H9 (cell line): ENCODE results near the gene TOR1AIP1. TPM values are rescaled to one million over a fixed set of nuclear protein-coding genes. Genes with fewer than 3 reads are reported as not detected.
A peak's percentile ranks its signal among the peaks of the same experiment; 100 is the strongest.

Experiments used
- DNase-seq: peaks from one replicate; pipeline ENCODE4 v3.0.0-alpha.2; 2017
- H2AFZ ChIP-seq: one replicate; pipeline ENCODE4 v1.6.1; 2013; ENCODE audit warnings: mild to moderate bottlenecking, low read length, control low read depth, moderate library complexity
- H2AK5ac ChIP-seq: 2 replicates; pipeline ENCODE4 v1.6.1; 2013; ENCODE audit warnings: low read length, control low read depth, mixed read lengths; ENCODE audit not compliant: insufficient read length
- H2BK120ac ChIP-seq: one replicate; pipeline ENCODE4 v1.6.1; 2013; ENCODE audit warnings: low read depth, mild to moderate bottlenecking, low read length, control low read depth, inconsistent platforms; ENCODE audit not compliant: poor library complexity, severe bottlenecking
- H2BK12ac ChIP-seq: 2 replicates; pipeline ENCODE4 v1.6.1; 2013; ENCODE audit warnings: low read length, control low read depth, mixed read lengths, low read depth; ENCODE audit not compliant: insufficient read length
- H2BK15ac ChIP-seq: 2 replicates; pipeline ENCODE4 v1.6.1; 2013; ENCODE audit warnings: low read depth, low read length, control low read depth
- H2BK20ac ChIP-seq: one replicate; pipeline ENCODE4 v1.6.1; 2013; ENCODE audit warnings: low read depth, mild to moderate bottlenecking, low read length, control low read depth, inconsistent platforms; ENCODE audit not compliant: poor library complexity, severe bottlenecking
- H2BK5ac ChIP-seq: 2 replicates; pipeline ENCODE4 v1.6.1; 2013; ENCODE audit warnings: low read length, control low read depth, mixed read lengths; ENCODE audit not compliant: insufficient read length
- H3K14ac ChIP-seq: 2 replicates; pipeline ENCODE4 v1.6.1; 2013; ENCODE audit warnings: low read length, control low read depth; ENCODE audit not compliant: insufficient read depth
- H3K18ac ChIP-seq: 2 replicates; pipeline ENCODE4 v1.6.1; 2013; ENCODE audit warnings: low read depth, mild to moderate bottlenecking, mixed read lengths, low read length, control low read depth; ENCODE audit not compliant: insufficient read length
- H3K23ac ChIP-seq: 2 replicates; pipeline ENCODE4 v1.6.1; 2013; ENCODE audit warnings: low read length, control low read depth, mixed read lengths, low read depth; ENCODE audit not compliant: insufficient read length
- H3K23me2 ChIP-seq: 2 replicates; pipeline ENCODE4 v1.6.1; 2013; ENCODE audit warnings: low read depth, mild to moderate bottlenecking, mixed read lengths, low read length, control low read depth; ENCODE audit not compliant: insufficient read length, poor library complexity, severe bottlenecking
- H3K27ac ChIP-seq: 2 replicates; pipeline ENCODE4 v1.5.1; 2013; ENCODE audit warnings: low read length, control low read depth, mixed read lengths, low read depth; ENCODE audit not compliant: insufficient read length
- H3K27me3 ChIP-seq: 2 replicates; pipeline ENCODE4 v1.6.1; 2013; ENCODE audit warnings: low read length, control low read depth, inconsistent platforms; ENCODE audit not compliant: insufficient read depth
- H3K4ac ChIP-seq: 2 replicates; pipeline ENCODE4 v1.6.1; 2013; ENCODE audit warnings: low read depth, mild to moderate bottlenecking, control low read depth, inconsistent platforms, low read length, moderate library complexity
- H3K4me1 ChIP-seq: 2 replicates; pipeline ENCODE4 v1.6.1; 2013; ENCODE audit warnings: low read length, control low read depth, inconsistent platforms; ENCODE audit not compliant: insufficient read depth
- H3K4me2 ChIP-seq: 2 replicates; pipeline ENCODE4 v1.6.1; 2013; ENCODE audit warnings: low read length, control low read depth, mixed read lengths; ENCODE audit not compliant: insufficient read length, insufficient read depth
- H3K56ac ChIP-seq: 2 replicates; pipeline ENCODE4 v1.6.1; 2013; ENCODE audit warnings: low read depth, mild to moderate bottlenecking, mixed read lengths, low read length, control low read depth; ENCODE audit not compliant: insufficient read length
- H3K79me1 ChIP-seq: 2 replicates; pipeline ENCODE4 v1.6.1; 2013; ENCODE audit warnings: low read depth, mild to moderate bottlenecking, moderate library complexity, low read length, control low read depth, inconsistent platforms; ENCODE audit not compliant: insufficient read depth, poor library complexity, severe bottlenecking
- H3K79me2 ChIP-seq: 2 replicates; pipeline ENCODE4 v1.6.1; 2013; ENCODE audit warnings: low read length, control low read depth, inconsistent platforms; ENCODE audit not compliant: insufficient read depth
- H3K9ac ChIP-seq: 2 replicates; pipeline ENCODE4 v1.6.1; 2013; ENCODE audit warnings: low read length, control low read depth, mixed read lengths; ENCODE audit not compliant: insufficient read length; ENCODE audit errors: extremely low read depth
- H3K9me3 ChIP-seq: one replicate; pipeline ENCODE4 v1.6.1; 2013; ENCODE audit warnings: low read depth, low read length, inconsistent platforms; ENCODE audit not compliant: control insufficient read depth
- H3T11ph ChIP-seq: one replicate; pipeline ENCODE4 v1.6.1; 2013; ENCODE audit warnings: mild to moderate bottlenecking, low read length, control low read depth, inconsistent platforms
- H4K20me1 ChIP-seq: one replicate; pipeline ENCODE4 v1.6.1; 2013; ENCODE audit not compliant: control insufficient read depth, insufficient read length, insufficient read depth
- H4K5ac ChIP-seq: 2 replicates; pipeline ENCODE4 v1.6.1; 2013; ENCODE audit warnings: low read depth, mild to moderate bottlenecking, mixed read lengths, low read length, control low read depth; ENCODE audit not compliant: insufficient read length
- H4K8ac ChIP-seq: replicated peaks from 2 replicates; pipeline ENCODE4 v1.6.1; 2013; ENCODE audit warnings: low read length, control low read depth, mixed read lengths, low read depth; ENCODE audit not compliant: insufficient read length
- H4K91ac ChIP-seq: 2 replicates; pipeline ENCODE4 v1.6.1; 2013; ENCODE audit warnings: low read depth, mild to moderate bottlenecking, moderate library complexity, mixed read lengths, low read length, control low read depth; ENCODE audit not compliant: insufficient read length
- H3K27ac Mint-ChIP-seq, 3 experiments: 2 replicates in 2 of 3; 3 replicates in 1 of 3; pipeline ENCODE4 v1.8.0; 2020 to 2021; ENCODE audit warnings: mixed read lengths in 3 of 3, mild to moderate bottlenecking in 1 of 3, moderate library complexity in 1 of 3
- H3K27me3 Mint-ChIP-seq: 2 replicates; pipeline ENCODE4 v1.8.0; 2021; ENCODE audit warnings: low read depth, mild to moderate bottlenecking, moderate library complexity, mixed read lengths
- H3K36me3 Mint-ChIP-seq, 3 experiments: 2 replicates in 2 of 3; 3 replicates in 1 of 3; pipeline ENCODE4 v1.8.0; 2020 to 2021; ENCODE audit warnings: low read depth in 3 of 3, mixed read lengths in 3 of 3; ENCODE audit not compliant: insufficient read depth in 1 of 3
- H3K4me1 Mint-ChIP-seq, 2 experiments: 2 replicates each; pipeline ENCODE4 v1.8.0; 2020; ENCODE audit warnings: mixed read lengths in 2 of 2
- H3K4me3 Mint-ChIP-seq, 2 experiments: 2 replicates in 1 of 2; 3 replicates in 1 of 2; pipeline ENCODE4 v1.8.0; 2020 to 2021; ENCODE audit warnings: mild to moderate bottlenecking in 2 of 2, mixed read lengths in 2 of 2, moderate library complexity in 1 of 2
- H3K9me3 Mint-ChIP-seq, 2 experiments: 2 replicates in 1 of 2; 3 replicates in 1 of 2; pipeline ENCODE4 v1.8.0; 2020; ENCODE audit warnings: mild to moderate bottlenecking in 2 of 2, mixed read lengths in 2 of 2, moderate library complexity in 1 of 2
- WGBS: extraction: QIAGEN DNeasy Blood & Tissue Kit; methylation state at CpG from one replicate; pipeline ENCODE4 v1.1.7; 2013; ENCODE audit warnings: missing lambda C conversion rate, low lambda C conversion rate, mixed read lengths; ENCODE audit not compliant: insufficient read length; ENCODE audit errors: extremely low coverage; 5-methylcytosine and 5-hydroxymethylcytosine counted together
- total RNA-seq: library from RNA; stranded (reverse); gene quantifications from 2 replicates; pipeline ENCODE4 v1.2.1, GENCODE V29; 2021
- TF ChIP-seq, protein P1 (sequence below): fragments of 200-600 bp; sonication (generic); conservative IDR thresholded peaks from 3 replicates; pipeline ENCODE4 v1.8.0; 2021; ENCODE audit warnings: antibody characterized with exemption, mild to moderate bottlenecking

TOR1AIP1 gene
- total RNA-seq, 1 experiment from 2014 or later: 25.5 TPM

DNA sequence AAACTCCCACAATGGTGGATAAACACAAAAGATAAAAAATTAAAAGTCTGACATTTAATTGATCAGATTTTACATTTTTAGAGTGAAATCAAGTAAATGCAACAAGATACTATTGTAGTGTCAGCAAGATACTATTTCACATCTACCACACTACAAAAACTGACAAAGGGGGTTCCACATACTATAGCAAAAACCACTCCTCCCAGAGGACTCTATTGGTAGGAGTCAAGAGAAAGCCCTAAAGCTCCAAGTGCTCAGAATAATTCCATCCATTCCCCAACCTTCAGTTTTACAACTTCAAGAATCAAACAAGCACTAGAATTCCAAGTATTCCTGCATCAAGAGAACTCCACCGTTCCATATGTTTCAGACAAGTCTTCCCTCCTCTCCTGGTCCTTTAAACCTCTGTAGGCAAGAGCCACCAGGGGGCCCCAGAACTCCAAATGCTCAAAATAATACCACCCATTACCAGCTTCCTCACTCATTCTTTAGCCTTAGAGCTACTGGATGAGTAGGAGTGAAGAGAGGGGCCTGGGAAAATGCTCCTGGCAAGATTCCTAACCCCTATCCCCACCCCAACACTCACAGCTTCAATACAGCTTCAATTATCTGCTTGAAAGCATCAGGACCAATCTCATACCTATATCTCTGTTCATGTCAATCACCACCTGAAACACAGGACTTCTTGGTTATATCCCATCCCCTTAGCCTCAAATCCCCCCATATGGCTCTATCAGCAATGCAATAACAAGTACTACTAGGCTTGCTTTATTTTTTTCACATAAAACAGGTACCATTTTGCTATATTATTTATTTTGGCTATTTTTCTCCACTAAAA, 14.4 kb upstream of the TOR1AIP1 start:
- no peak overlapping the region for H3K9ac ChIP-seq
- no peak overlapping the region for H2BK120ac ChIP-seq
- no peak overlapping the region for H3K4ac ChIP-seq
- H2BK20ac ChIP-seq: no peak overlapping the region
- no peaks in the 10 kb centered on the region for H3K27me3 ChIP-seq
- no peaks in the 10 kb centered on the region for H3K4me1 ChIP-seq
- no peak overlapping the region for H3K4me3 Mint-ChIP-seq
- no CpG with 5 or more reads among the region's 1 CpG for WGBS
- no peak overlapping the region for H2AFZ ChIP-seq
- peaks cover 4% of the 10 kb centered on the region; the same call in 1 of the 2 replicates for H3K79me2 ChIP-seq
- no peaks in the 10 kb centered on the region for H4K20me1 ChIP-seq
- H2BK12ac ChIP-seq: no peak overlapping the region
- no peak overlapping the region for H3K56ac ChIP-seq
- no peak overlapping the region for H4K8ac ChIP-seq
- H3K4me2 ChIP-seq: no peak overlapping the region
- peaks cover 17 to 48% (median 47%) of the 10 kb centered on the region in 3 experiments; a peak in 6 of 7 replicates for H3K36me3 Mint-ChIP-seq
- H3K4me1 Mint-ChIP-seq: peaks cover 5 to 6% of the 10 kb centered on the region in 2 experiments; a peak in 3 of 4 replicates
- DNase-seq: peak; percentile 69
- no peak overlapping the region for H4K5ac ChIP-seq
- H4K91ac ChIP-seq: no peak overlapping the region
- H2AK5ac ChIP-seq: no peak overlapping the region
- TF ChIP-seq, protein P1, sequence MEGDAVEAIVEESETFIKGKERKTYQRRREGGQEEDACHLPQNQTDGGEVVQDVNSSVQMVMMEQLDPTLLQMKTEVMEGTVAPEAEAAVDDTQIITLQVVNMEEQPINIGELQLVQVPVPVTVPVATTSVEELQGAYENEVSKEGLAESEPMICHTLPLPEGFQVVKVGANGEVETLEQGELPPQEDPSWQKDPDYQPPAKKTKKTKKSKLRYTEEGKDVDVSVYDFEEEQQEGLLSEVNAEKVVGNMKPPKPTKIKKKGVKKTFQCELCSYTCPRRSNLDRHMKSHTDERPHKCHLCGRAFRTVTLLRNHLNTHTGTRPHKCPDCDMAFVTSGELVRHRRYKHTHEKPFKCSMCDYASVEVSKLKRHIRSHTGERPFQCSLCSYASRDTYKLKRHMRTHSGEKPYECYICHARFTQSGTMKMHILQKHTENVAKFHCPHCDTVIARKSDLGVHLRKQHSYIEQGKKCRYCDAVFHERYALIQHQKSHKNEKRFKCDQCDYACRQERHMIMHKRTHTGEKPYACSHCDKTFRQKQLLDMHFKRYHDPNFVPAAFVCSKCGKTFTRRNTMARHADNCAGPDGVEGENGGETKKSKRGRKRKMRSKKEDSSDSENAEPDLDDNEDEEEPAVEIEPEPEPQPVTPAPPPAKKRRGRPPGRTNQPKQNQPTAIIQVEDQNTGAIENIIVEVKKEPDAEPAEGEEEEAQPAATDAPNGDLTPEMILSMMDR: peak; percentile 77
- no peaks in the 10 kb centered on the region for H3K79me1 ChIP-seq
- H3K27me3 Mint-ChIP-seq: no peaks in the 10 kb centered on the region
- H3K18ac ChIP-seq: no peak overlapping the region
- H3K9me3 Mint-ChIP-seq: no peaks in the 10 kb centered on the region
- peak overlapping the region in 1 of 3 experiments; percentile 48; a peak in 1 of 7 replicates for H3K27ac Mint-ChIP-seq
- H3K27ac ChIP-seq: no peak overlapping the region
- H3K14ac ChIP-seq: no peak overlapping the region
- no peaks in the 10 kb centered on the region for H3K23me2 ChIP-seq
- H3T11ph ChIP-seq: no peak overlapping the region
- H3K23ac ChIP-seq: no peak overlapping the region
- no peak overlapping the region for H2BK15ac ChIP-seq
- H2BK5ac ChIP-seq: no peak overlapping the region
- H3K9me3 ChIP-seq: no peaks in the 10 kb centered on the region
